ENCODE results near the gene SMYD1. TPM values are rescaled to one million over a fixed set of nuclear protein-coding genes. Genes with fewer than 3 reads are reported as not detected.

The SMYD1 gene
- total and polyA plus RNA-seq, 10 of the 15 experiments (the other 5 are each of a cell fraction or from before 2014, with no cell fraction given), result 0.09 TPM; not detected in 9

DNA sequence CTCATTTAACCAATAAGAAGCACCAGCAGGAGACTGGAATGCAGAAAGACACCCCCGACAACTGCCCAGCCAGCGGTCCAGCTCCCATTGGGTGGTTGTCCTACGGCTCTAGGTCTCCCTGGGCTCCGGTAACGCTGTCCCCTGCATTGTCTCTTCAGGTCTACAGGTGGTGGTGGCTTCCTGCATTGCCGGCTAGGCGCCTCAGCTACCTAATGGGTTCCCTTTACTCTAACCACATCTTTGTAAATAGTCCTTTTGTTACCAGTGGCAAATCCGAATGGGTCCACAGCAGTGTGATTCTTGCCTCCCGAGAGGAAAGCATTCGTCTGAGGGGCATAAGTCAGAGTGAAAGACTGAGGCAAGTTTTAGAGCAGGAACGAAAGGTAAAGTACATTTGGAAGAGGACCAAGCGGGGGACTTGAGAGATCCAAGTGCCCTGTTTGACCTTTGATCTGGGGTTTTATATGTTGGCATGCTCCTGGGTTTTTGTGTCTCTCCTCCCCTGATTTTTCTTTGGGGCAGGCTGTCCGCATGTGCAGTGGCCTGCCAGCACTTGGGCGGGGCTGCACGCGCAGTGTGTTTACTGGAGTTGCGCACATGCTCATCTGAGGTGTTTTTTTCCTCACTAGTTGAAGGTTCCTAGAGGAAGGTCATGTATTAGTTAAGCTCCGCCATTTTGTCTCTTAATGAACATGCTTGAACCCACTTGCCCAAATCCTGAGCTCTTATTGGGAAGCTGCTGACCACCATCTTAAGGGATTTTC is 49.2 kb downstream of the SMYD1 start:
- Histone ChIP-seq H4K20me1 (ENCODE audit: control insufficient read depth, insufficient read depth) (no peaks in the 10 kb centered on the region), H3K4me1 (ENCODE audit: control insufficient read depth, insufficient read depth, low read length) (no peaks in the 10 kb centered on the region), H3K9me3 (replicated peaks; ENCODE audit: control insufficient read depth, insufficient read depth, low read length) (no peaks in the 10 kb centered on the region), H3K4me3 (no peak overlapping the region), H3K79me2 (ENCODE audit: control insufficient read depth, insufficient read depth, low read length) (no peaks in the 10 kb centered on the region), H3K9ac (ENCODE audit: control insufficient read depth, insufficient read depth, low read length) (no peak overlapping the region), H3K27me3 (replicated peaks in 1 of 2; ENCODE audit: control insufficient read depth in 2 of 2, insufficient read depth in 2 of 2, low read length in 1 of 2) (peaks cover 0 to 1% of the 10 kb centered on the region in 2 experiments; a peak in 2 of 4 replicates), H2AFZ (ENCODE audit: control insufficient read depth, low read depth, low read length) (no peak overlapping the region), H3K27ac (ENCODE audit: control insufficient read depth, insufficient read depth) (no peak overlapping the region), H3K4me2 (ENCODE audit: control insufficient read depth, insufficient read depth) (no peak overlapping the region), H3K36me3 (ENCODE audit: control insufficient read depth in 2 of 2, insufficient read depth in 2 of 2, low read length in 1 of 2) (no peaks in the 10 kb centered on the region)
- POLR2A ChIA-PET, result no interaction called here
- intact Hi-C loops (cut with micrococcal nuclease; ENCODE audit: unreplicated experiment), result no loop called here
- ATAC-seq, result no peak
- no TSS peak for BruUV-seq (replicated peaks)
- RAD21 ChIA-PET (ENCODE audit: unreplicated experiment), result no interaction called here
- FAIRE-seq, result no peak
- SMC1A ChIA-PET (ENCODE audit: uncharacterized antibody, unreplicated experiment), result no interaction called here
- WGBS (ENCODE audit: insufficient coverage, insufficient replicate concordance, low lambda C conversion rate, missing lambda C conversion rate), result 48% methylated on average over 18 of the region's 18 CpGs
- in situ Hi-C loops (cut with MboI), result no loop called here
- no peak for DNase-seq (ENCODE audit: low read depth, low spot score)
- CTCF ChIA-PET, result interaction anchor here (0.7 to 1.3 kb wide), 2 partner anchors 56 to 57 kb away, joined by 3 read pairs; no protein-coding TSS in a partner anchor
- TF ChIP-seq, protein P1, sequence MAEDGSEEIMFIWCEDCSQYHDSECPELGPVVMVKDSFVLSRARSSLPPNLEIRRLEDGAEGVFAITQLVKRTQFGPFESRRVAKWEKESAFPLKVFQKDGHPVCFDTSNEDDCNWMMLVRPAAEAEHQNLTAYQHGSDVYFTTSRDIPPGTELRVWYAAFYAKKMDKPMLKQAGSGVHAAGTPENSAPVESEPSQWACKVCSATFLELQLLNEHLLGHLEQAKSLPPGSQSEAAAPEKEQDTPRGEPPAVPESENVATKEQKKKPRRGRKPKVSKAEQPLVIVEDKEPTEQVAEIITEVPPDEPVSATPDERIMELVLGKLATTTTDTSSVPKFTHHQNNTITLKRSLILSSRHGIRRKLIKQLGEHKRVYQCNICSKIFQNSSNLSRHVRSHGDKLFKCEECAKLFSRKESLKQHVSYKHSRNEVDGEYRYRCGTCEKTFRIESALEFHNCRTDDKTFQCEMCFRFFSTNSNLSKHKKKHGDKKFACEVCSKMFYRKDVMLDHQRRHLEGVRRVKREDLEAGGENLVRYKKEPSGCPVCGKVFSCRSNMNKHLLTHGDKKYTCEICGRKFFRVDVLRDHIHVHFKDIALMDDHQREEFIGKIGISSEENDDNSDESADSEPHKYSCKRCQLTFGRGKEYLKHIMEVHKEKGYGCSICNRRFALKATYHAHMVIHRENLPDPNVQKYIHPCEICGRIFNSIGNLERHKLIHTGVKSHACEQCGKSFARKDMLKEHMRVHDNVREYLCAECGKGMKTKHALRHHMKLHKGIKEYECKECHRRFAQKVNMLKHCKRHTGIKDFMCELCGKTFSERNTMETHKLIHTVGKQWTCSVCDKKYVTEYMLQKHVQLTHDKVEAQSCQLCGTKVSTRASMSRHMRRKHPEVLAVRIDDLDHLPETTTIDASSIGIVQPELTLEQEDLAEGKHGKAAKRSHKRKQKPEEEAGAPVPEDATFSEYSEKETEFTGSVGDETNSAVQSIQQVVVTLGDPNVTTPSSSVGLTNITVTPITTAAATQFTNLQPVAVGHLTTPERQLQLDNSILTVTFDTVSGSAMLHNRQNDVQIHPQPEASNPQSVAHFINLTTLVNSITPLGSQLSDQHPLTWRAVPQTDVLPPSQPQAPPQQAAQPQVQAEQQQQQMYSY (CRISPR knock-in tag; IDR thresholded peaks at IDR 0.05), result no peak
- TF ChIP-seq, protein P2, sequence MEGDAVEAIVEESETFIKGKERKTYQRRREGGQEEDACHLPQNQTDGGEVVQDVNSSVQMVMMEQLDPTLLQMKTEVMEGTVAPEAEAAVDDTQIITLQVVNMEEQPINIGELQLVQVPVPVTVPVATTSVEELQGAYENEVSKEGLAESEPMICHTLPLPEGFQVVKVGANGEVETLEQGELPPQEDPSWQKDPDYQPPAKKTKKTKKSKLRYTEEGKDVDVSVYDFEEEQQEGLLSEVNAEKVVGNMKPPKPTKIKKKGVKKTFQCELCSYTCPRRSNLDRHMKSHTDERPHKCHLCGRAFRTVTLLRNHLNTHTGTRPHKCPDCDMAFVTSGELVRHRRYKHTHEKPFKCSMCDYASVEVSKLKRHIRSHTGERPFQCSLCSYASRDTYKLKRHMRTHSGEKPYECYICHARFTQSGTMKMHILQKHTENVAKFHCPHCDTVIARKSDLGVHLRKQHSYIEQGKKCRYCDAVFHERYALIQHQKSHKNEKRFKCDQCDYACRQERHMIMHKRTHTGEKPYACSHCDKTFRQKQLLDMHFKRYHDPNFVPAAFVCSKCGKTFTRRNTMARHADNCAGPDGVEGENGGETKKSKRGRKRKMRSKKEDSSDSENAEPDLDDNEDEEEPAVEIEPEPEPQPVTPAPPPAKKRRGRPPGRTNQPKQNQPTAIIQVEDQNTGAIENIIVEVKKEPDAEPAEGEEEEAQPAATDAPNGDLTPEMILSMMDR (IDR thresholded peaks at IDR 0.05 in 2 of 3, conservative IDR thresholded peaks at IDR 0.05 in 1 of 3; ENCODE audit: control insufficient read depth in 2 of 3, extremely low read depth in 1 of 3, insufficient read depth in 1 of 3, low read depth in 3 of 3, low read length in 3 of 3), result no peak
- TF ChIP-seq, protein P3, sequence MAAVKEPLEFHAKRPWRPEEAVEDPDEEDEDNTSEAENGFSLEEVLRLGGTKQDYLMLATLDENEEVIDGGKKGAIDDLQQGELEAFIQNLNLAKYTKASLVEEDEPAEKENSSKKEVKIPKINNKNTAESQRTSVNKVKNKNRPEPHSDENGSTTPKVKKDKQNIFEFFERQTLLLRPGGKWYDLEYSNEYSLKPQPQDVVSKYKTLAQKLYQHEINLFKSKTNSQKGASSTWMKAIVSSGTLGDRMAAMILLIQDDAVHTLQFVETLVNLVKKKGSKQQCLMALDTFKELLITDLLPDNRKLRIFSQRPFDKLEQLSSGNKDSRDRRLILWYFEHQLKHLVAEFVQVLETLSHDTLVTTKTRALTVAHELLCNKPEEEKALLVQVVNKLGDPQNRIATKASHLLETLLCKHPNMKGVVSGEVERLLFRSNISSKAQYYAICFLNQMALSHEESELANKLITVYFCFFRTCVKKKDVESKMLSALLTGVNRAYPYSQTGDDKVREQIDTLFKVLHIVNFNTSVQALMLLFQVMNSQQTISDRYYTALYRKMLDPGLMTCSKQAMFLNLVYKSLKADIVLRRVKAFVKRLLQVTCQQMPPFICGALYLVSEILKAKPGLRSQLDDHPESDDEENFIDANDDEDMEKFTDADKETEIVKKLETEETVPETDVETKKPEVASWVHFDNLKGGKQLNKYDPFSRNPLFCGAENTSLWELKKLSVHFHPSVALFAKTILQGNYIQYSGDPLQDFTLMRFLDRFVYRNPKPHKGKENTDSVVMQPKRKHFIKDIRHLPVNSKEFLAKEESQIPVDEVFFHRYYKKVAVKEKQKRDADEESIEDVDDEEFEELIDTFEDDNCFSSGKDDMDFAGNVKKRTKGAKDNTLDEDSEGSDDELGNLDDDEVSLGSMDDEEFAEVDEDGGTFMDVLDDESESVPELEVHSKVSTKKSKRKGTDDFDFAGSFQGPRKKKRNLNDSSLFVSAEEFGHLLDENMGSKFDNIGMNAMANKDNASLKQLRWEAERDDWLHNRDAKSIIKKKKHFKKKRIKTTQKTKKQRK (IDR thresholded peaks at IDR 0.05; ENCODE audit: low read depth, low read length), result no peak
- TF ChIP-seq CHD1 (IDR thresholded peaks at IDR 0.05; ENCODE audit: low read depth, low read length) (no peak), WRNIP1 (IDR thresholded peaks at IDR 0.05; ENCODE audit: borderline replicate concordance, low read depth, low read length) (no peak), SREBF2 (IDR thresholded peaks at IDR 0.05; ENCODE audit: low read length) (no peak), GABPA (IDR thresholded peaks at IDR 0.05; ENCODE audit: low read depth) (no peak), HDAC6 (IDR thresholded peaks at IDR 0.05; ENCODE audit: unreplicated experiment) (no peak)
- TF ChIP-seq, protein P4, sequence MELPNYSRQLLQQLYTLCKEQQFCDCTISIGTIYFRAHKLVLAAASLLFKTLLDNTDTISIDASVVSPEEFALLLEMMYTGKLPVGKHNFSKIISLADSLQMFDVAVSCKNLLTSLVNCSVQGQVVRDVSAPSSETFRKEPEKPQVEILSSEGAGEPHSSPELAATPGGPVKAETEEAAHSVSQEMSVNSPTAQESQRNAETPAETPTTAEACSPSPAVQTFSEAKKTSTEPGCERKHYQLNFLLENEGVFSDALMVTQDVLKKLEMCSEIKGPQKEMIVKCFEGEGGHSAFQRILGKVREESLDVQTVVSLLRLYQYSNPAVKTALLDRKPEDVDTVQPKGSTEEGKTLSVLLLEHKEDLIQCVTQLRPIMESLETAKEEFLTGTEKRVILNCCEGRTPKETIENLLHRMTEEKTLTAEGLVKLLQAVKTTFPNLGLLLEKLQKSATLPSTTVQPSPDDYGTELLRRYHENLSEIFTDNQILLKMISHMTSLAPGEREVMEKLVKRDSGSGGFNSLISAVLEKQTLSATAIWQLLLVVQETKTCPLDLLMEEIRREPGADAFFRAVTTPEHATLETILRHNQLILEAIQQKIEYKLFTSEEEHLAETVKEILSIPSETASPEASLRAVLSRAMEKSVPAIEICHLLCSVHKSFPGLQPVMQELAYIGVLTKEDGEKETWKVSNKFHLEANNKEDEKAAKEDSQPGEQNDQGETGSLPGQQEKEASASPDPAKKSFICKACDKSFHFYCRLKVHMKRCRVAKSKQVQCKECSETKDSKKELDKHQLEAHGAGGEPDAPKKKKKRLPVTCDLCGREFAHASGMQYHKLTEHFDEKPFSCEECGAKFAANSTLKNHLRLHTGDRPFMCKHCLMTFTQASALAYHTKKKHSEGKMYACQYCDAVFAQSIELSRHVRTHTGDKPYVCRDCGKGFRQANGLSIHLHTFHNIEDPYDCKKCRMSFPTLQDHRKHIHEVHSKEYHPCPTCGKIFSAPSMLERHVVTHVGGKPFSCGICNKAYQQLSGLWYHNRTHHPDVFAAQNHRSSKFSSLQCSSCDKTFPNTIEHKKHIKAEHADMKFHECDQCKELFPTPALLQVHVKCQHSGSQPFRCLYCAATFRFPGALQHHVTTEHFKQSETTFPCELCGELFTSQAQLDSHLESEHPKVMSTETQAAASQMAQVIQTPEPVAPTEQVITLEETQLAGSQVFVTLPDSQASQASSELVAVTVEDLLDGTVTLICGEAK (IDR thresholded peaks at IDR 0.05; ENCODE audit: borderline replicate concordance), result no peak

All from GM12878 (cell line).